Activated CD4-positive, alpha-beta T cell treated with anti-CD3 and anti-CD28 coated beads, Interleukin-2, amount 50 U/mL, for 16 hours (primary cell): ENCODE results near the gene AFMID.
"Not testable (repeated sequence)": the region's sequence is repeated elsewhere in the genome, so short reads cannot be mapped to it uniquely, and the experiment has no call there.

Source experiments
- DNase-seq: peaks from one replicate; pipeline ENCODE4 v3.0.0-alpha.2; 2020

Gene AFMID

GRCh38 chr17:78240012-78240655 is 53.0 kb downstream of the AFMID start:
- no peak for DNase-seq

DNA sequence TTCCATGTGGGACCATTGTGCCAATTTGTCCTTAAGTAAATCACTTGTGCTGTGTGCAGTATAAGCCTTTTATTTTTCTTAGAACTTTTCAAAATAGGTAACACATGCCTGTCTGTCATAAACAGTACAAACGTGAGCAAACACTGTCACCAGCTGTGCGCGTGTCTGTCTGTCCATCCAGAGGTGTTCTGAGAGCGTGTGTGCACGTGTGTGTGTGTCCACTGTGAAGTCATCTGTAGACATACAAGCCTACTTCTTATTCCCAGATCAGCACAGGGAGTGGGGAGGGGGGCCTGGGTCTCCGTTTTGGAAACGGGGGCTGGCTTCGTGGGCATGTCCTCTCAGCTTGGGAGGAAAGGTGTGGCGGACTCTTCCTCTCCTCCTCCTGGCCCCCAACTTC is 53.7 kb downstream of the AFMID start:
- DNase-seq = no peak

GRCh38 chr17:78241277-78242023 is 54.3 kb downstream of the AFMID start:
- no peak for DNase-seq

- DNase-seq = no peak
These were observed 55.0 kb downstream of the AFMID start for GRCh38 chr17:78242024-78242742.

DNA sequence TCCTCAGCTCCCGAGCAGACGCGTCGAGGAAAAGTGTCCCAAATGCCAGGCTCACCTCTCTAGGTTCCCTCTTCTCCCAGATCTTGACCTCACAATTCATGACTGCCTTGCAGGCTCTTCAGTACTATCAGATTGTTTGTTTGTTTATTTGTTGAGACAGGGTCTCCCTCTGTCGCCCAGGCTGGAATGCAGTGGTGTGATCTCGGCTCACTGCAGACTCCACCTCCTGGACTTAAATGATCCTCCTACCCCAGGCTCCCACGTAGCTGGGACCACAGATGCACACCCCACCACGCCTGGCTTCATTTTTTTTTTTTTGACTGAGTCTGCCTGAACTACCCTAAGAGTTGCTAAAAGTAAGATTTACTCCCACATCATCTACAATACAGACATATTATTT is 60.1 kb downstream of the AFMID start:
- no peak for DNase-seq

DNA sequence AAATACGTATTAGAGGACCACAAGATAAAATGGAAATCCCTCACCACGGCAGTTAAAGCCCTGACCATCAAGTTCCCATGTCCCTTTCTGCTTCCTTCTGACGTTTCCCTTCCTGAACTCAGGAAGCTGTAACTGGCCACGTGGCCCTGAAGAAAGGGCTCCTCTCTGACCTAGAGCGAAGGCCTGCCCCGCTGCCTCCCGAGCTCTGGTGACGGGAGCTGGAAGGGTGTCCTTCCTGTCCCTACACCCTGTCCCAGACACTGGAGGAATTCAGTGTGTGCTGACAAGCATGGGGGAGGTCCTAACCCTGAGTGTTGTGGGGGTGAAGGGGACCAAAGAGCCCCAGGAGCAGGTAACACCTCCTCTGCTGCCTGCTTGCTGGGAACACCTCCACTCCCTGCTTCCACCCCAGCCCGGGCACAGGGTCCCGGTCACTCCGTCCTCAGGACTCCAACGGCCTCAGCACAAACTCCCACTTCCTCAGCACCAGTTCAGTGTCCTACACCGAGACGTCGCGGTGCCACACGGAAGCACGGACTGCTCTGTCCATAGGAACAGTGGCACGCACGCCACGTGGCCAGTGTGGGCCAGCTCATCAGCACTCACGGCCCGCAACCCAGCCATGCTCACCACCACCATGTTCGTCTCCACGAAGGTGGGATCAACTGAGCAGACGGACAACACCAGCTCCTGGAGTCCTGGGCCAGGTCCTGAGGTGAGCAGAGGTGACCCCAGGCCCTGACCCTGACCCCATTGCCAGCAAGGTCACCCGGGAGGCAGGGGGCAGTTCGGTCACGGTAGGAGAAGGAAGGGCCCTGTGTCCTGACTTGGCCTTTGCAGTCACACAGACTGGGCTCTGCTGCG is 61.1 kb downstream of the AFMID start:
- no peak for DNase-seq

- no peak for DNase-seq
These were observed 62.1 kb downstream of the AFMID start for GRCh38 chr17:78249074-78249817.

GRCh38 chr17:78249818-78250806 is 63.0 kb downstream of the AFMID start:
- no peak for DNase-seq

GRCh38 chr17:78250891-78251772 is 64.0 kb downstream of the AFMID start:
- DNase-seq = peak; percentile 91

- DNase-seq = no peak
These were observed 64.6 kb downstream of the AFMID start for GRCh38 chr17:78251773-78252103.

DNA sequence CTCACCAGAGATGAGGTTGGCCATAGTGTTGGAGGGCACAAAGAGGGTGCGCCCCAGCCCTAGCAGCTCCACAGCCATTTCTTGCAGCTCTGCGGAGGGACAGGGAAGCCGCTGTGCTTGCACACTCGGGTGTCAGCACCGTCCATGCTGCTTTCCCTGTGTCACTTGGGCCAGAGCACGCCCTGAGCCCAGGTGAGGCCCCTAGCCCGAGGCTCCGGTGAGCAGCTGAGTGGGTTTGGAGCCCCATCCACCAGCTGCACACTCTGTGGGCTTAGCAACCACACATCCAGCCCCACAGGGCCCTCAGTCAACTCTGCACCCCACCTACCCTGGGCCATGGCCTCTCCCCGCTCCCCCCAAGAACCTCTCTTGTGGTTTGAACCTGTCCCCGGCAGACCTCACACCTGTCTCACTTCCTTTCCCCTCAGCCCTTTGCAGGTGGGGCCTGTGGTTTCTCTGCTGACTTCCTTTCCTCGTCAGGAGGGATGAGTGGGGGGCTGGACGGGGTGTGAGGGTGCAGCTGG is 65.0 kb downstream of the AFMID start:
- DNase-seq = peak; percentile 27

DNA sequence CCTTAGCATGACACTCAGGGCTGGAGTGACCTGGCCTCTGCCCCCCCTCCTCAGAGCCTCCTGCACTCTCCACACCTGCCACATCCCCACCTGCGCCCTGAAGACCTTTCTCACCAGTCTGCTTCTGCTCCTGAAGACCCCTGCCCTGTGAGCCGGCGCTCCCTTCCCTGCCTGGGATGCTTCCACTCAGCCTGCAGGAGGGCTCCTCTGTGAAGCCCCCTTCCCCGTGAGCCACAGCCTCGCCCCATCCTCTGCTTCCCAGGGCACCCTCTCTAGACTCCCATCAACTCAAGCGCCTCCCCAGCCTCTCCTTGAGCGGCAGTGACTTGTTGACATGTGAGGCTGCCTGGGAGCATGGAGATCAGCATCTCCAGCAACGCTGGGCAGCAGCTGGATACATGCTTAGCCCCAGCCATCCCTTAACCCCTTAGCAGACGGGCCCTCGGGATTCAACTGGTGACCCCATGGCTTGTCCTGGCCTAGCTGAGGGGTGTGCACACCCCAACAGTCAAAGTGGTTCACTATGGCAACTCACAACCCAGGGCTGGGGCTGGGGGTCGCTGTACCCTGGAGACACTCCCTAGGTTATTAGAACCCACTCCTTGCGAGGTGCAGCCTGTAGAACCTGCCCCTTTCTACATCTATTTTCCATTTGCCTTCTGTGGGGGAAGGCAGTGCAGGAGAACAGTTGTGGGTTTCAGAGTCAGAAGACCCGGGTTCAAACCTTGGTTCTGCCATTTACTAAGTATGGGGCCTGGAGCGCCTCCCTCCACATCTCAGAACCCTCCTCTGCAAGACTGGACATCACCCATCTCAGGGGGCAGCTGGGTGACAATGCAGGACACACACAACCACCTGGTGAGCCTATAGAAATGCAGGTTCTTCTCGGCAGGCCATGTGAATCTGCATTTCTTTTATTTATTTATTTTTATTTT is 65.8 kb downstream of the AFMID start:
- no peak for DNase-seq

GRCh38 chr17:78253636-78253945 is 66.4 kb downstream of the AFMID start:
- DNase-seq = not testable (repeated sequence)

DNA sequence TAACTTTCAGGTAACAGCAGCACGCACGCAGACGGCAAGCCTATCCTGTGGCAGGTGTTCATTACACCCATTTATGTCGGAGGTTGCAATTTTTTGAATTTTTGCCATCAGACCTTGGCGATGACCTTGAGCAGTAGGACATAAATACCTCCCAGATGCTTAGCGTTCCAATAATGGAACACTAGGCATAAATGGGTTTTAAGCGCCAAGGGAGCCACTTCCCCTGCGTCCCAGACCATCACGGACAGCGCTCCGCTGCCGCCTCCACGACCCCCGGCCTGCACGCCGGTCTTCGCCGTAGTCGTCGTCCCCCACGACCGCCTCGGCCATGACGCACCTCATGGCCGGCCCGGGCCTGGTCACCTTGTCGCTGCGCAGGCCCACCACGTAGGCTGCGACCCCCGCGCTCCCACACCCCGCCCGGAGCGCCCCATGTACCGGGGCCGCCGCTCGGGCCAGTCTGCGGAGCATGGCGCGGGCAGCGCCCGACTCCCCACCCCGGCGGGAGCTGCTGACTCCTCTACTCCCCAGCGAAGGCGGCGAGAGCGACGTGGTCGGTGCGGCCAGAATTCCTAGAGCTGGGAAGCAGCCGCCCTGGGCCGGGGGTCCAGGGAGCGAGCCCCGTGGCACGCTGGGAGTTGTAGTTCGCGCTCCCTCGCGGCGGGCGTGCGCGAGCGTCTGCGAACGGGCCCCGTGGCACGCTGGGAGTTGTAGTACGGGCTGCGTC is 66.9 kb downstream of the AFMID start:
- peak; percentile 87 for DNase-seq

- no peak for DNase-seq
These were observed 68.0 kb downstream of the AFMID start for GRCh38 chr17:78255029-78255656.

GRCh38 chr17:78255953-78256706 is 69.0 kb downstream of the AFMID start:
- no peak for DNase-seq
